Head of caudate nucleus (tissue), 42 donors: ENCODE measurements around the gene NAB1.

Experiments used
- DNase-seq, 42 donors: peaks; one replicate each; pipeline versions ENCODE4 v3.0.0 to v3.0.0-alpha.2; 2020 to 2021; ENCODE audit warnings: mixed read lengths in 7 of 42
- intact Hi-C: fragments of 100-400 bp; cut with DNase I; formaldehyde crosslinking; loops from one replicate; pipeline ENCODE4 v1.15.0; 2022

The NAB1 gene

DNA sequence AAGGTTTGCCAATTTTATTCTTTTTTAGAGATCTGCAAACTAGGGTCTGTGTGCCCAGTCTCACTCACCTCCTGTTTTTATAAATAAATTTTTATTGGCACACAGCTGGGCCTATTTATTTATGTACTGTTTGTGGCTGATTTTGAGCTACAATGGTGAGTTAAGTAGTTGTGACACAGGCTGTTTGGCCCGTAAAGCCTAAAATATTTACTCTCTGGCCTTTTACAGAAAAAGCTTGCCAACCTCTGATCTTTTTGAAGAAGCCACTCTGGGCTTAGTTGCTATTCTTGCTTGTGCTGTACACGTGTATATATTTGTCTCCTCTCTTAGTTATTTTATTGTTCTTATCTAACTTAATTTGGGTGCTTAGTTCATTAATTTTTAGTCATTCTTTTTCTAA is 14.5 kb downstream of the NAB1 start:
- DNase-seq: no peak

DNA sequence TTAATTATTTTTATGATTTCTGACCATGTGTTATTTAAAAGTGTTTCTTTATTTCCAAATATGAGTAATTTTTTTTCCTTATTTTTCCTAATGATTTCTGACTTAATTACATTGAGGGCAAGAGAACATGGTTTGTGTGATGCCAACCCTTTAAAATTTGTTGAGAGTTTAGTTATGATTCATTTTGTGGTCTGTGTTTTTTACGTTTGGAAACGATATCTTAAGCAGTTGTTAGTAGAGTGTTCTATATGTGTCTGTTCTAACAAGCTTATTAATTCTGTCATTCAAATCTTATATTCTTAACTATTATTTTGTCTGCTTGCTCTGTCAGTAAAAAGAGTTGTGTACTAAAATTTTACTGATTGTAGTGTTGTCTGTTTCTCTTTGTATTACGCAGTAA is 15.0 kb downstream of the NAB1 start:
- intact Hi-C loops: no loop called here

More for the DNA sequence above, 14.5 kb downstream of the NAB1 start:
- intact Hi-C loops: no loop called here

DNA sequence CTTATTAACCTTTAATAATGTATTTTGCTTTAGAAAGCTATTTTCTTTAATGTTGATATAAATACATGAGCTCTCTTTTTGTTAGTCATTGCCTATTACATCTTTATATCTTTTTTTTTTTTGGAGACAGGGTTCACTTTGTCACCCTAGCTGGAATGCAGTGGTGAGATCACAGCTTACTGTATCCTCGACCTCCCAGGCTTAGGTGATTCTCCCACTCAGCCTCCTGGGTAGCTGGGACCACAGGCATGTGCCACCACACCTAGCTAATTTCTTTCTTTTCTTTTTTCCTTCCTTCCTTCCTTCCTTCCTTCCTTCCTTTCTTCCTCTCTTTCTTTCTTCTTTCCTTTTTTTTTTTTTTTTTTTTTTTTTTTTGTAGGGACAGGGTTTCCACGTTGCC is 15.4 kb downstream of the NAB1 start:
- intact Hi-C loops: no loop called here

More for the DNA sequence above, 15.0 kb downstream of the NAB1 start:
- DNase-seq: no peak

DNA sequence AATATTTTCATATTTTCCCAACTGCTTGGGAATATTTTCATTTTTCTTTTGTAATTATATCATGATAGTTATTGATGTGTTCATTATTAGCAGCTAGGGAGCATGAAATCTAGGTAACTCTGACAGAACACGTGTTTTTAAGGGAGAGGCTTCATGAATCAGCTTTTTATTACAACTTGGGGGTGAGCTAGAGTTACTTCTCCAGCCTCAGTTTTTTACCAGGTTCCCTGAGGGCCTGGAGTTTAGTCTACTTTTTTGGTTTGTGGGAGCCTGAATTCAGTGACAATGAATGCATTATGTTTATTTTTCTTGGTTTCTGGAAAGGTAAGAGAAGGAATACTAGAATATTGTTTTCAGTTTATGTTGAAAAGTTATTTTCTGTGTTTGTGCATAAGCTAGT is 18.0 kb downstream of the NAB1 start:
- DNase-seq: no peak
- intact Hi-C loops: no loop called here

More for the DNA sequence above, 15.4 kb downstream of the NAB1 start:
- no peak for DNase-seq

DNA sequence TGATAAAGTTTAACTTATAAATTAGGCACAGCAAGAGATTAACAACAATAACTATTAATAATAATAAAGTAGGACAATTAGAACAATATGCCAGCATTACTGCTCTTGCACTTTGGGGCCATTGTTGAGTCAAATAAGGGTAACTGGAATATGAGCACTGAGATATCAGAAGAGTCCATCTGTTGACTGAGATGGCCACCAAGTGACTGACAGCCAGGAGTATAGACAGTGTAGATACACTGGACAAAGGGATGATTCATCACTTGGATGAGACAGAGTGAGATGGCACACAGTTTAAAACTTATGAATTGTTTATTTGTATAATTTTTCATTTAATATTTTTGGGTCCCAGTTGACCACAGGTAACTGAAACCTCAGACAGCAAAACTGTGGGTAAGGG is 20.0 kb downstream of the NAB1 start:
- intact Hi-C loops: no loop called here
- DNase-seq: peak in 6 of 42 donors; percentile 11 to 61 (median 25)

DNA sequence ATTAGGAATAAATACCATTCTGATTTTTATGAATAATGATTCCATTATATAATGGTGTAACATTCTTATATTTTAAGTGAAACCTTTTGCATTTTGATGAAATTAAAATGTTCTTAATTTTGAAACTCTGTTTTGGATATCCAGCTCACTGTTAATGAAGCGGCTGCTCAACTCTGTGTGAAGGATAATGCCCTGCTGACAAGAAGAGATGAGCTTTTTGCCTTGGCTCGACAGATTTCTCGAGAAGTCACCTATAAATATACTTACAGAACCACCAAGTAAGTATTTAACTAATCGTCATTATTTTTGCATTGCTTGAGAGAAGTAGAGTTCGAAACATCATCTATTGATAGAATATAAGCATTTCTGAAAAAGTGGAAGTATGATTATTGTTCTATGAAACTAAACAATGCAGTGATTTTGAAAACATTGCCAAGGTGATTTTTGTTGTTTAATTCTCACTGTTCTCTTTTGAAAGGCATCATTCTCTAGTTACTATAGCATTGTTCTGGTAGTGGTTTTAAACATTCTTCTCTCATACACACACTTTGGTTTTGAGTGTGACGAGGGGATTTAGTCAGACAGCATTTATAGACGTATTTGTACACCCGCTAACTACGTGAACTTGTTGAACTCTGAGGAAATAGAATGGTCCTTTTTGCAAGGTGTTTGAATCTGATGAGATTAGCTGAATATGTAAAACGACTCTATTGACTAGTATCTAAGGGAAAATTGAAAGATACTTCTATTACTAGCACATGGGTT is 21.5 kb downstream of the NAB1 start:
- no peak for DNase-seq
- intact Hi-C loops: no loop called here

DNA sequence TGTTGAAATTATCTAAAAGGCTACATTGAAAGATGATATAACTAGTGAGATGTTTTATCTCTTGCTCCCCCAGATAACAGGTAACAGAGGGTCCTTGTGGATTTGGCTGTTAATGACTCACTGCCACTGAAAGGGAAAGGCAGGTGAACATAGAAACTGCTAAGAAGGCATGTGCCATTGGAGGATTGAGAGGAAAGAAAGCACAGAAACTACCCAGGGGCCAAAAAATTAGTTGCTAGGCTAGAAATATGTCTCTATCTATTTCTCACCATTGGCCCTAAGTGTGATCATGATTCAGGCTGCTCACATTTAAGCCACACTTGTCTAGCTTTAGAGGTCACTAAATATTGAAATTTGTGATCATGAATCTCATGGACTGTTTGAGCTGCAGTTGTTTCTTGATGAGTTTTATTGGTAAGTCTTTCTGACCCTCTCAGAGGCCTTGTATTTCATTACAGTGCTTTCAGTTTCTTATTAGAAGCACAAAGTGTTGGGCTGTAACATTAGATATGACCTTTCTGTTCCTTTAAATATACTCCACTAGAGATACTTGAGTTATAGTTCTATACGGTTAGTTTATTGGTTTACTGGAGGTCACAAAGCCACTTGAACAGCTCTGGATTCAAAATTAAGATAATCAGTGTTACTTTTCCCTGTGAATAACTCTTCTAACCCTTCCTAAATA is 26.2 kb downstream of the NAB1 start:
- DNase-seq: no peak
- intact Hi-C loops: no loop called here

DNA sequence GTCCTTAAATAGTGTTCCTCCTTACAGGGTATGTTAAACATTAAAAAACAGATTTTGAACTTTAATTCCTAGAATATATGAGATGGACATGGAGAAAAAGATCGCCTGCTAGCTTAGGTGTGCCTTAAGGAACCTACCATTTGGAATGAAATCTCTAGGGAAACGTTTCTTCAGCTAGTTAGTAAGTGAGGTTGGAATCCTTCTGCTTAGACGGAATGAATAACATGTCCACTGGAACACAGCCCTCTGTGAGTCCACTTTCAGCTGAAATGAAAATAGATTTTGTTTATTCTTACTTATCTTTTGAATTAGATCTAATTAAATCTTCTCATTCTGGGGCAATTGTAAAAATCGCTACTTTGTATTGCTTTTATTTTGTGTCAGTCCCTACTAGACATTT is 28.4 kb downstream of the NAB1 start:
- intact Hi-C loops: no loop called here
- DNase-seq: no peak

DNA sequence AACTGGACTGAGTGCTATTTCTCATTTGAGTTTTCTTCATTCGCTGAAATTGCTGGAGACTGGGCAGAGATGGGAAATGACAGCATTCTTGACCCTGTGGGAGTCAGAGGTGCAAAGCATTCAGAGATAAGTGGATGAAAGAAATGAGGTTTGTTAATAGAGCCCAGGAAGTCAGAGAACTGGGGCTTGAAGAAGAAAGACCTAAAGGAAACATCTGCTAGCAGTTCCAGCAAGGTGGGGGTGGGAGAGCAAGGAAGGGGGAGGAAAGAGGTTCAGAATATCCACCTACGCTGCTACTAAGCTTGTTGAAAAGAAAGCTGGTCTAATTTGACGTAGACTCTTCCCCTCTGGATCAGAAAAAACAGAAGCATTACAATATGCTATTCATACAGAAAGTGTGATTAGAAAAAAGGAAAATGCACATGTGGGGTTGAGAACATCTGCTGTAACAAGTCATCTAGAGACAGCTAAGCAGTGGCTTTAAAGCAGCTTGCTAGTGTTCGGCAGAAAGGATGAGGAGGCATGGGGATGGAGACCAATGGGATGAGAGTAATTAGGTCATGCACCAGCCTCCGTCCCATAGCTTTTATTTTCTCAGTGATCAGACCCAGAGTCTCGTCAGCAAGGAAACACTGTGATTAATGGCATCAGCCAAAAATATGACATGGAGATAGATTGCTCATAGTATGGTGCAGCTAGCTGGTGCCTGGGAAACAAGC is 29.7 kb downstream of the NAB1 start:
- intact Hi-C loops: no loop called here
- DNase-seq: peak in 1 of 42 donors; percentile 13

DNA sequence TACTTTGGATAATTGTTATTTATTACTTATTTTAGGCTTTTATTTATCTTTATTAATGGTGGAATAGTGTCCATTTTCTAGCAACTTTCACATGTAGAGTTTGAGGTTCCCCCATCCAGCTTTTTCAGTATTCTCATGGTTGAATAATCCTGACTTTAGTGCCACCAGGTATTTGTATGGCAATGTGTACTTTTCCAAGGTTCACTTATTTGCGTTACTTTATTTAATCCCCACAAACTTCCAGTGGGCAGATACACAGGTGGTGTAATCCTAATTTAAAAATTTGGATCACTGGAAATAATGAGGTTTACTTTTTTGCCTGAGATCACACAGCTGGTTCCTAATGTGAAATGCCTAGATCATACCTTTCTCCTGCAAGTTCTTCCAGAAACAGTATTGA is 30.5 kb downstream of the NAB1 start:
- no peak for DNase-seq
- intact Hi-C loops: no loop called here

DNA sequence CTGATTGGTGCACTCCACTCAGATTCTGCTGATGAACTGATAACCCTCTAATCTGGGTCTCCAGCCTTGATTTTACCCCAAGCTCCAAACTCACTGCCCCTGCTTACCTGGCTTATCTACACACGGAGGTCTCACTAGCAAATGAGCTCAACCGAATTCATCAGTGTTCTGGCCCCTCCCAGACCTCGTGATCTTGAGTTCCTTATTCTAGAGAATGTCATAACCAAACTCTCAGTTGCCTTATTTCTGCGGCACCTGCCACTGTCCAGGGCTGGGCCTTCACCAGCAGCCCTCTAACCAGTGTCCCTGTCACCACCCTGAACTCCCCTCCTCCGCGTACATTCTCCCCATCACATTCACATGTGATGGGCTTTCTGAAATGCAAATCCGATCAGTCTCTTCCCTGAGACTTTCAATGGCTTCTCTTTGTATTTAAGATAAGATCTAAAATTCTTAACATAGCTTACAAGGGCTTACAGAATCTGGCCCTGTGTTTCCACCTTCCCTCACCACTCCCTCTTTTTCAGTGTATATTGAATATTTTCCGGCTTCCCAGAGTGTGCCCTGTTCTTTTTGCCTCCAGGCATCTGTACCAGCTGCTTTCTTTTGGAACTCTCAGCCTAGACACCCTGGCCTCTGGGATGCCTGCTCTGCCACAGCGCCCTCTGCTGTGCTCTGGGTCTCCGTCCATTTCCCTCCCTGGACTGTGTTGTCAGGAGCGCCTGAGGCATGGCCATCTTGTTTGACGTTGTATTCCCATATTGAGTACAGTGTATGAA is 31.1 kb downstream of the NAB1 start:
- DNase-seq: peak in 41 of 42 donors; percentile 6 to 85 (median 59)

DNA sequence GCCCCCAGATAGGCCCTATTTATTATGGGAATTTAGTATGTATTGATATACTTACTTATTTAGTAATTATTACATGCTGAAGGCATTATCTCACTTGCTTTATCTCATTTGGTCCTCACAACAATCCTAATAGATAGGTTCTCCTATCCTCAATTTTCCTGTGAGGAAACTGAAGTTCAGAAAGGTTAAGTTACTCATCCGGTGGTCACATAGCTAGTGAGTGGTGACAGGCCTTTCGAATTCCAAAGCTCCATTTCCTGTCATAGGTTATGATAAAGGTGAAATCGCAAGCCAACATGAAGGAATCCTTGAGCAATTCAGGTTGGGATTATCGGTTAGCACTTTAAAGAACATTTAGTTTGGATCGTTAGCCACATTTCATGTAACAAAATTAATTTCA is 33.3 kb downstream of the NAB1 start:
- DNase-seq: no peak
- intact Hi-C loops: no loop called here

More for the DNA sequence above, 31.1 kb downstream of the NAB1 start:
- intact Hi-C loops: no loop called here

DNA sequence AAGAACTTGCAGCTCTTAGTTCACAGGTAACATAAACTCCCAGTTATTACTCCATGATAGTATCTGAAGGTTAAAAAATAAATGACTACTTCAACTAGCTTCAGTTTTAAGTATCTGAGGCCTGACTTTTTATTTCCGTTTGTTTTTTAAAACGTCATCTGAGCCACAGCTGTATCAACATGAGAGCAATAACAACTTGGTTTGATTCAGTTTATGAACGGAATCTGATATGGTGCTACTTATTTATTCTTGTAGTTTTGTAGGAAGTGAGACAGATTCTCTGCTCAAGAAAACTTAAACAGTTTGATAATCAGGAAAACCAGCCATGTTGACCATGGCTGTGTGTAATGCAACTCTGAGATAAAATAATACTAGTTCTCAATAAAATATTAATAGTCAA is 34.9 kb downstream of the NAB1 start:
- no peak for DNase-seq
- intact Hi-C loops: no loop called here

DNA sequence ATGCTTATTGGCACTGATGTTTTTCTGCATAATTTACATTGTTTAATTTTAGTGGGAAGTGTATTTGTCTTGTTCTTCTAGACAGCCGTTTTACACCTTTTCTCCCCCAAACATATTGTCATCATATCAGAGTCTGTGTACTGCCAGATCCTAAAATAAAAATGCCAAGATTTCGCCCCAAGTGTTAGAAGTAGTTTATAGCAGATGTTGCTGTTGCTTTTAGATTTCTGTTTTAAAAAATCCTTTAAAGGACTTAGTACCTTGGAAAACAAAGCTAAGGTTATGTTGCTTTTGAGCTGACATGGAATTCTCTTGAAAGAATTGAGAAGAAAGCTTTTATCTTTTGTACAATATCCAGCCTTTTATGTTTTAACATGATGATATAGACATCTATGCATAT is 36.0 kb downstream of the NAB1 start:
- no peak for DNase-seq
- intact Hi-C loops: no loop called here

DNA sequence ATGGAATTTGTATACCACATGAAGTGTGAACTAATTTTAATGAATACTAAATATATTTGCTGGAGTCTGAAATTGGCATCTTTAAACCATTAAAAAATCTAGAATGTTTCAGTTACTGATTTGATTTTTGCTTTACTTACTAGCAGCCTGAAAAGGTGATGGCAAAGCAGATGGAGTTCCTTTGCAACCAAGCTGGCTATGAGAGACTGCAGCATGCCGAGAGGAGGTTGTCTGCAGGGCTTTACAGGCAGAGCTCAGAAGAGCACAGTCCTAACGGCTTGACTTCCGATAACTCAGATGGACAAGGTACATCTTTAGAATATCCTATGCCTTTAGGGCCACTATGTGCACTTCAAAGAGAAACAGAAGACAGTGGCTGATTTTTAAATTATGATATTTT is 36.5 kb downstream of the NAB1 start:
- no peak for DNase-seq

DNA sequence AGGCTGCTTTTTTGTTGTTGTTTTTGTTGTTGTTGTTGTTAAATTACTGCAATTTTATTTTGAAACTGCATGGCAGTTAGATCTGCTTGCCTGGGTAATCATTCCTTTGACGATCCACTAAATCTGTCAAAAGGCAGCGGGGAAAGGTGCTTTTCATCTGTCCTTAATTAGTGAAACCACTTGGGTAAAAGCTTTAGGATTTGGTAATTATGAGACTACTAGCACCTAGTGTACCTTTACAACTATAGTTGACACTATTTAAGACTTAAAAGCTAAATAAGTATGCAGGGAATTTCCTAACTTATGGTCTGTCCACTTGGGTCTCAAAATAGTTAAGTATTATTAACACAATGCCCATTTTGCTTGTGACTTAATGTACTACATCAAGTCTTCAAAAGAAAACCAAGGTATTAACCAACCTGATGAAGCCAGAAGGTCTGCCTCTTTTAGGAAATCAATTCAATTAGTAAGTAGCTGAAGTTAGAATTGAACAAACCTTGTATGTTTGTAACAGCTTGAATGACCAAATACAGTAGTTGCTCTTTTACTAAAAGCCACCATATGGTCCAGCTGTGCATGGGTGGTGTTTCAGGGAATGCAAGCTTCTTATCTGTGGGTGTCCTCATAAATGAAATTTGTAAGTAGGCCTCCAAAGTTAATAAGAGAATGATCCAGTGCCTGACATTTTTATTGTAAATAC is 44.8 kb downstream of the NAB1 start:
- no peak for DNase-seq
- intact Hi-C loops: no loop called here

More for the DNA sequence above, 36.5 kb downstream of the NAB1 start:
- intact Hi-C loops: no loop called here

DNA sequence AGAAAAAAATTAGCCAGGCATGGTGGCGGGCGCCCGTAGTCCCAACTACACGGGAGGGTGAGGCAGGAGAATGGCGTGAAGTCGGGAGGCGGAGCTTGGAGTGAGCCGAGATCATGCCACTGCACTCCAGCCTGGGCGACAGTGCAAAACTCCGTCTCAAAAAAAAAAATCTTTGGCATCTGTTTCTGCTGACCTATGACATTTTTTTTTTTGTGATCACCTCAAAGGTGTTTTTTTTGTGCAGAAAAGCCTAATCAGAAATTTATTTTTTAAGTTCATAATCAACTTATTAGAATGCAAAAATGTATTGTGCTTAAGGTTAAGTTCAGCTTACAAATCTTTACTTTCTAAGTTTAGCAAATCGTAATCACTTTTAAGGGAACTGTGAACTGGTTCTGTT is 45.6 kb downstream of the NAB1 start:
- intact Hi-C loops: no loop called here
- no peak for DNase-seq

DNA sequence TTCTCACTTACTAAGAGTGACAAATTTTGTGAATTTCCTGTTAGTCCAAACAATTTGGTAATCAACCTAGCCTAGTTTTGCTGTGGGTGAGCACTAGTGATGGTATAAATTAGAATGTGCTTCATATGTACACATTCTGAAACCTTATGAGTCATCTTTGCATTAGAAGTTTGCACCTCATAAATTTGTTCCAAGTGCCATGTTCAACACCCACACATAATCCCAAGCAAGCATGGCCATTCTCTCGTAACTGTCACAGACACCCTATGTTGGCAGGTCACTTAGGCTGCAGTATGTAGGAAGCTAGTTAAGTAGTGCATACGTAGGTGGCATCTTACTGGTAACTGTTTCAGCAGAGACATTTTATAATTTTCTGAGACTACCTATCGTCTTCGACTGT is 46.9 kb downstream of the NAB1 start:
- intact Hi-C loops: no loop called here
- no peak for DNase-seq
